Measurements from ENCODE around the gene MAT2A. TPM values are rescaled to one million over a fixed set of nuclear protein-coding genes. Genes with fewer than 3 reads are reported as not detected.

Gene MAT2A
- total and polyA plus RNA-seq, 9 of the 15 experiments (the other 6 are each of a cell fraction or from before 2014, with no cell fraction given) = 130 to 1,027 (median 240) TPM

GRCh38 chr2:85497944-85498630 lies 40.9 kb upstream of the MAT2A start (continued):
- TF ChIP-seq AFF1 (IDR thresholded peaks at IDR 0.05; ENCODE audit: low read depth in 1 of 2, partially characterized antibody in 2 of 2) (no peak), PHF21A (IDR thresholded peaks at IDR 0.05; ENCODE audit: borderline replicate concordance, low read depth) (no peak), CC2D1A (IDR thresholded peaks at IDR 0.05) (no peak), PHTF2 (CRISPR knock-in tag; IDR thresholded peaks at IDR 0.05) (0 out of 2 replicates have a peak, but pooled peaks have one; percentile 48), CSDE1 (IDR thresholded peaks at IDR 0.05) (no peak), USF1 (CRISPR knock-in tag; IDR thresholded peaks at IDR 0.05) (no peak), U2AF1 (optimal IDR thresholded peaks at IDR 0.05; ENCODE audit: low read depth, low read length) (no peak), TAF15 (IDR thresholded peaks at IDR 0.05; ENCODE audit: low read depth, low read length) (no peak), CTBP1 (IDR thresholded peaks at IDR 0.05; ENCODE audit: borderline replicate concordance) (no peak), EHMT2 (IDR thresholded peaks at IDR 0.05) (no peak)

Measured in K562 (cell line).